Peyer's patch (tissue), 4 donors: ENCODE results near the gene MLH1. TPM values are rescaled to one million over a fixed set of nuclear protein-coding genes. Genes with fewer than 3 reads are reported as not detected.

Experiments
- DNase-seq, 3 donors: peaks; one replicate each; pipeline ENCODE4 v3.0.0-alpha.2; 2017 to 2019
- H3K27ac ChIP-seq, 4 donors: fragments of 200-600 bp; sonication (generic); one replicate each; pipeline ENCODE4 v1.5.1; 2016 to 2019
- H3K27me3 ChIP-seq, 2 donors: fragments of 200-600 bp; sonication (generic); one replicate each; pipeline ENCODE4 v1.5.1; 2019
- H3K36me3 ChIP-seq, 3 donors: fragments of 200-600 bp; sonication (generic); one replicate each; pipeline ENCODE4 v1.5.1; 2016 to 2019
- H3K4me1 ChIP-seq, 4 donors: fragments of 200-600 bp; sonication (generic); one replicate each; pipeline ENCODE4 v1.5.1; 2016 to 2019
- H3K4me3 ChIP-seq, 4 donors: fragments of 200-600 bp; sonication (generic); 1 replicate in 3 of 4; 2 replicates in 1 of 4; pipeline ENCODE4 v1.5.1; 2016 to 2019; ENCODE audit warnings: mild to moderate bottlenecking in 1 of 4
- H3K9me3 ChIP-seq, 4 donors: fragments of 200-600 bp; sonication (generic); one replicate each; pipeline ENCODE4 v1.5.1; 2016 to 2019; ENCODE audit warnings: mild to moderate bottlenecking in 1 of 4
- POLR2A ChIP-seq, 2 donors: fragments of 450-650 bp; IDR thresholded peaks; one replicate each; pipeline ENCODE4 v1.5.1; 2017; ENCODE audit warnings: antibody characterized with exemption in 2 of 2, mild to moderate bottlenecking in 2 of 2, moderate library complexity in 2 of 2
- total RNA-seq, 4 donors: library from RNA; depleted of rRNA; stranded (reverse); fragments of >200 nt; gene quantifications; one replicate each; pipeline ENCODE4 v1.1.0, GENCODE V29; 2016
- TF ChIP-seq, protein P1 (sequence below), 6 experiments: fragments of 450-650 bp in 4 of 6; fragments of 200-600 bp in 2 of 6; sonication (generic) in 1 of 6; IDR thresholded peaks; one replicate each; pipeline ENCODE4 v1.5.1; 2017 to 2019; ENCODE audit warnings: antibody characterized with exemption in 6 of 6, mild to moderate bottlenecking in 3 of 6, moderate library complexity in 1 of 6

Gene MLH1
- total RNA-seq, 4 donors from 2014 or later, result 21.4 to 149 (median 27.4) TPM

DNA sequence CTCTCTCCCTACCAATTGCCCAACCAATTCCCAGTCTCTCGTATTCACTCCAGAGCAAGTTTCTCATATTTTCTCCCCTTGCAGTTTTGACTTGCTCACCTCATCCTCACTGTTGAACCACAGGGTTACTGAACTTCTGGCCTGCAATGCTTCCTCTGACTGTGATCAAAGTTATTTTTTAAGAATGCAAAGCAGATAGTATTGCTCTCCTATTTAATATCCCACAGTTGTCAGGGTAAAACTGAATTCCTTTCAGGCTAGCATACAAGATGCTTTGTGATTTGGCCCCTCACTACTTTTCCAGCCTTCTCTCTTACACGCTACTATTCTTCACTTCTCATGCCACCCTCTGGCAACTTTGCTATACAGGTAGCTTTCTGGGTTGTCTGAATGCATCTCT is 100.2 kb downstream of the MLH1 start:
- Histone ChIP-seq H3K36me3 (peaks cover 0 to 46% (median 0%) of the 10 kb centered on the region in 3 donors), H3K27me3 (no peaks in the 10 kb centered on the region), H3K4me3 (no peak overlapping the region), H3K27ac (no peak overlapping the region), H3K9me3 (no peaks in the 10 kb centered on the region), H3K4me1 (no peaks in the 10 kb centered on the region)
- TF ChIP-seq, protein P1, sequence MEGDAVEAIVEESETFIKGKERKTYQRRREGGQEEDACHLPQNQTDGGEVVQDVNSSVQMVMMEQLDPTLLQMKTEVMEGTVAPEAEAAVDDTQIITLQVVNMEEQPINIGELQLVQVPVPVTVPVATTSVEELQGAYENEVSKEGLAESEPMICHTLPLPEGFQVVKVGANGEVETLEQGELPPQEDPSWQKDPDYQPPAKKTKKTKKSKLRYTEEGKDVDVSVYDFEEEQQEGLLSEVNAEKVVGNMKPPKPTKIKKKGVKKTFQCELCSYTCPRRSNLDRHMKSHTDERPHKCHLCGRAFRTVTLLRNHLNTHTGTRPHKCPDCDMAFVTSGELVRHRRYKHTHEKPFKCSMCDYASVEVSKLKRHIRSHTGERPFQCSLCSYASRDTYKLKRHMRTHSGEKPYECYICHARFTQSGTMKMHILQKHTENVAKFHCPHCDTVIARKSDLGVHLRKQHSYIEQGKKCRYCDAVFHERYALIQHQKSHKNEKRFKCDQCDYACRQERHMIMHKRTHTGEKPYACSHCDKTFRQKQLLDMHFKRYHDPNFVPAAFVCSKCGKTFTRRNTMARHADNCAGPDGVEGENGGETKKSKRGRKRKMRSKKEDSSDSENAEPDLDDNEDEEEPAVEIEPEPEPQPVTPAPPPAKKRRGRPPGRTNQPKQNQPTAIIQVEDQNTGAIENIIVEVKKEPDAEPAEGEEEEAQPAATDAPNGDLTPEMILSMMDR (IDR thresholded peaks at IDR 0.05), result no peak
- no peak for TF ChIP-seq POLR2A (IDR thresholded peaks at IDR 0.05)
- no peak for DNase-seq

DNA sequence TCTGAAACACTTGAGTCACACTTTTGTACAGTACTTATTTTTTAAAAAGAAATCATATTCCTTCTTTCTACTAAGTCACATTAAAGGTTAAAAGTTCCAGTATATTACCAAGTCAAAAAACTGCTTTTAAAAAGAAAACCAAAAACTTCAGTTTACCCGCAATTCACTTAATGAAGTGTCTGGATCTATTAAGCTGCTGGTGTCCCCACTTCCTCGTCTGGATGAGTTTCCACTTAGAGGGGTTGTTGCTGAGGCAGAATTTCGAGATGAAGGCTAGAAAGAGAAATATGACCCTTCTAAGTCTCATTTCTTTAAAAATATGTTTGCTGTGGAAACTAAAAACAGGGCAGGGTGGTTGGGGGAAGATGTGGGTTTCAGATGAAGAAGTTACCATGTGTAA is 101.3 kb downstream of the MLH1 start:
- peaks cover 0 to 45% (median 0%) of the 10 kb centered on the region in 3 donors for H3K36me3 ChIP-seq
- TF ChIP-seq POLR2A (IDR thresholded peaks at IDR 0.05), result no peak
- TF ChIP-seq, protein P1 (IDR thresholded peaks at IDR 0.05), result no peak
- H3K4me1 ChIP-seq, result no peaks in the 10 kb centered on the region
- no peak overlapping the region for H3K4me3 ChIP-seq
- DNase-seq, result no peak
- H3K9me3 ChIP-seq, result no peaks in the 10 kb centered on the region
- no peak overlapping the region for H3K27ac ChIP-seq
- no peaks in the 10 kb centered on the region for H3K27me3 ChIP-seq

DNA sequence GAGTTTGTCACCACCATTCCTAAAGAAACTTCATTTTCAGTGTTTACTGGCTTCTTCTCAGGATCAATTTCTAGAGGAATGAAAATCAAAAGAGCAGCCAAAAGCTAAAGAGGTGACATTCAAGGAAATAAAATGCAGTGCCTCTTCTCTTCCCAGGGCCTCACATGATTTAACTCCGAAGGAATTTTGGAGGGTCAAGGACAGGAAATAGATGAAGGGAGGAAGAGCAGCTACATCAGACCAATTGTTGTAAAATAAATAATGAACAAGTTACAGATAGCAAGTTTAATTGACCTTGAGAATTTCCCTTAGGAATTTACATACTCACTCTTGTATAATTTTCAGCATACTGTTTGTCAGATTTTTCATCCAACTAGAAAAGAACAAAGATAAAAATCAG is 103.0 kb downstream of the MLH1 start:
- TF ChIP-seq, protein P1 (IDR thresholded peaks at IDR 0.05), result no peak
- no peak for TF ChIP-seq POLR2A (IDR thresholded peaks at IDR 0.05)
- H3K4me3 ChIP-seq, result no peak overlapping the region
- H3K27me3 ChIP-seq, result no peaks in the 10 kb centered on the region
- H3K9me3 ChIP-seq, result no peaks in the 10 kb centered on the region
- no peak for DNase-seq
- H3K4me1 ChIP-seq, result no peaks in the 10 kb centered on the region
- H3K36me3 ChIP-seq, result peaks cover 0 to 28% (median 0%) of the 10 kb centered on the region in 3 donors
- H3K27ac ChIP-seq, result no peak overlapping the region

DNA sequence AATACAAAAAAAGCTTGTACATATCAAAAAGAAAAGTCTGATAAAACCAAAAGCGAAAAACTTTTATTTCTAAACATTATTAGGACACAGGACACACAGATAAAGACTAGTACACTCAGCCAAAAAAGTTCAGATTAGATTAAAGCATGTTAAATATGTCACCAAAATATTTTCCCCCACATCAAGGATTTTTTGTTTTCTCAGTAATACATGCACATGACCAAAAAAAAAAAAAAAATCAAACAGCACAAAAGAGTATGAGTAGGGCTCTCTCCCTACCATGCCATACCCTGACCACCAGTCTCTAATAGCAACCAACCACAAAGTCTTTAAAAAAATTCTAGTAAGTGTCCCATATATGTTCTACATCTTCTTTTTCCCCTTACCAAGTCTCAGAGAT is 103.7 kb downstream of the MLH1 start:
- no peaks in the 10 kb centered on the region for H3K4me1 ChIP-seq

DNA sequence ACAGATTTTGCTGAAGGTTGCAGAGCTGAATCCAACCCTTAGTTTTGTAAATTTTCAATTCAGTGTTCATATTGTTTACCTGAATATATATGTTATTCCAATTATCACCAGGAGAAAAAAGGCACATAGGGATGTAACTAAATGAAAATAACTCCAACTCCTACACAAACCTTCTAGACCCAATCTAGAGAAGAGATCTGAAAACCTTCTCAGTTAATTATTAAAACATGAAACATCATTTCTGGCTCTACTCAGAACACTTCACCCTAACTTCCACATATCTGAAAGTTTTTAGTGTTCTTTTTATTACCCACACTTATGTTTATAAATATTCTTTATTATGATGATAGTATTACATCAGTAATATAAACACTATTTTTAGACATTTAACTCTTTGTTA is 104.5 kb downstream of the MLH1 start:
- TF ChIP-seq POLR2A (IDR thresholded peaks at IDR 0.05), result no peak
- TF ChIP-seq, protein P1 (IDR thresholded peaks at IDR 0.05), result no peak
- no peak for DNase-seq
- H3K27ac ChIP-seq, result no peak overlapping the region
- peaks cover 0 to 24% (median 0%) of the 10 kb centered on the region in 3 donors for H3K36me3 ChIP-seq
- H3K27me3 ChIP-seq, result no peaks in the 10 kb centered on the region
- no peaks in the 10 kb centered on the region for H3K9me3 ChIP-seq
- H3K4me3 ChIP-seq, result no peak overlapping the region
- H3K4me1 ChIP-seq, result no peaks in the 10 kb centered on the region

More for the DNA sequence above, 103.7 kb downstream of the MLH1 start:
- no peaks in the 10 kb centered on the region for H3K9me3 ChIP-seq
- no peak overlapping the region for H3K4me3 ChIP-seq
- no peak for DNase-seq
- H3K27ac ChIP-seq, result no peak overlapping the region
- peaks cover 0 to 24% (median 0%) of the 10 kb centered on the region in 3 donors for H3K36me3 ChIP-seq
- no peaks in the 10 kb centered on the region for H3K27me3 ChIP-seq
- TF ChIP-seq POLR2A (IDR thresholded peaks at IDR 0.05), result no peak
- TF ChIP-seq, protein P1 (IDR thresholded peaks at IDR 0.05), result no peak

DNA sequence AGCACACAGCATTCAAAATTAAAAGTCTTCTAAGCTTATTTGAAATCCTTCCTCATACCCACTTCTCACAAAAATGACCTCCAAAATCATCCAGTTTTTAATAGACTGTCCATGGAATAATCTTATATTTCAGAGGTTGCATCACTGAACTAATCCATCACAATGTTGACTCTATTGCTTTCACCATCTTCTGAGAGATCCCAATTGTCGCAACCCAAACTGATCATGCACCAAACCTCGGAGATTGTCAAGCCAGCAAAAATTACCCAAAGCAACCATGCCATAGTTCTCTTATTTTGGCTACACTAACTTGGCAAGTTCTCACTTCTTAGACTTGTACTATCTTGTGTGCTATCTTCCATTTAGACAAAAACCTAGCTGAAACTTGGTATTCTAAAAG is 105.6 kb downstream of the MLH1 start:
- no peak for TF ChIP-seq POLR2A (IDR thresholded peaks at IDR 0.05)
- TF ChIP-seq, protein P1 (IDR thresholded peaks at IDR 0.05), result no peak
- Histone ChIP-seq H3K4me3 (no peak overlapping the region), H3K4me1 (peaks cover 0 to 5% (median 0%) of the 10 kb centered on the region in 4 donors), H3K9me3 (no peaks in the 10 kb centered on the region), H3K27me3 (no peaks in the 10 kb centered on the region), H3K27ac (no peak overlapping the region), H3K36me3 (peaks cover 0 to 19% (median 0%) of the 10 kb centered on the region in 3 donors)
- no peak for DNase-seq
